Measurements from ENCODE around the gene C12orf76.

DNA sequence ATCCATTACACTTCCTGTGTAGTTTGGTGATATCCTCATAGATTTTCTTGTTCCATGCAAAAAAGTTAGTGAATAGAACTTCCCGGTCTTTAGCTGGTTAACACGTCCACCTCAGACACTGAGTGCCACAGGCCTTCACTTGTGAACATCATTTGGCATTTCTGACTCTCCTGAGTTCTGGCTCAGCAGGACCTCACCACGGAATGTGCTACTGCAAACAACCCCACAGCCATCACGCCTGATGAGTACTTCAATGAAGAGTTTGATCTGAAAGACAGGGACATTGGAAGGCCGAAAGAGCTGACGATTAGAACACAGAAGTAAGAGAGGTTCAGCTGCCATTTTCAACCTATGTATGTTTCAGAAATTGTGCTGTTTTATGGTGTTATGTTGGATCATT is 20.0 kb downstream of the C12orf76 start:
- TF ChIP-seq POLR2A (IDR thresholded peaks at IDR 0.05), result no peak
- TF ChIP-seq, protein P1, sequence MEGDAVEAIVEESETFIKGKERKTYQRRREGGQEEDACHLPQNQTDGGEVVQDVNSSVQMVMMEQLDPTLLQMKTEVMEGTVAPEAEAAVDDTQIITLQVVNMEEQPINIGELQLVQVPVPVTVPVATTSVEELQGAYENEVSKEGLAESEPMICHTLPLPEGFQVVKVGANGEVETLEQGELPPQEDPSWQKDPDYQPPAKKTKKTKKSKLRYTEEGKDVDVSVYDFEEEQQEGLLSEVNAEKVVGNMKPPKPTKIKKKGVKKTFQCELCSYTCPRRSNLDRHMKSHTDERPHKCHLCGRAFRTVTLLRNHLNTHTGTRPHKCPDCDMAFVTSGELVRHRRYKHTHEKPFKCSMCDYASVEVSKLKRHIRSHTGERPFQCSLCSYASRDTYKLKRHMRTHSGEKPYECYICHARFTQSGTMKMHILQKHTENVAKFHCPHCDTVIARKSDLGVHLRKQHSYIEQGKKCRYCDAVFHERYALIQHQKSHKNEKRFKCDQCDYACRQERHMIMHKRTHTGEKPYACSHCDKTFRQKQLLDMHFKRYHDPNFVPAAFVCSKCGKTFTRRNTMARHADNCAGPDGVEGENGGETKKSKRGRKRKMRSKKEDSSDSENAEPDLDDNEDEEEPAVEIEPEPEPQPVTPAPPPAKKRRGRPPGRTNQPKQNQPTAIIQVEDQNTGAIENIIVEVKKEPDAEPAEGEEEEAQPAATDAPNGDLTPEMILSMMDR (IDR thresholded peaks at IDR 0.05), result no peak
